ENCODE data around the gene C14orf132.

The C14orf132 gene

GRCh38 chr14:96121660-96122395 lies 82.7 kb downstream of the C14orf132 start:
- DNase-seq = no peak

GRCh38 chr14:96122496-96122895 lies 83.3 kb downstream of the C14orf132 start:
- peak; percentile 95 for DNase-seq

- DNase-seq = no peak
These were observed 86.4 kb downstream of the C14orf132 start for GRCh38 chr14:96125536-96125935.

- DNase-seq = no peak
These were observed 87.2 kb downstream of the C14orf132 start for GRCh38 chr14:96126339-96126782.

GRCh38 chr14:96126783-96127271 lies 87.7 kb downstream of the C14orf132 start:
- DNase-seq = no peak

- DNase-seq = no peak
These were observed 90.1 kb downstream of the C14orf132 start for GRCh38 chr14:96129128-96129736.

GRCh38 chr14:96130391-96130790 lies 91.2 kb downstream of the C14orf132 start:
- DNase-seq = no peak

- DNase-seq = no peak
These were observed 91.7 kb downstream of the C14orf132 start for GRCh38 chr14:96130854-96131253.

- DNase-seq = no peak
These were observed 92.7 kb downstream of the C14orf132 start for GRCh38 chr14:96131836-96132235.

- DNase-seq = no peak
These were observed 95.3 kb downstream of the C14orf132 start for GRCh38 chr14:96134508-96134907.

- DNase-seq = no peak
These were observed 96.1 kb downstream of the C14orf132 start for GRCh38 chr14:96135285-96135684.

- no peak for DNase-seq
These were observed 97.3 kb downstream of the C14orf132 start for GRCh38 chr14:96136371-96137005.

GRCh38 chr14:96138241-96138640 lies 99.1 kb downstream of the C14orf132 start:
- DNase-seq = no peak

- DNase-seq = no peak
These were observed 100.0 kb downstream of the C14orf132 start for GRCh38 chr14:96139169-96139568.

GRCh38 chr14:96139879-96140278 lies 100.7 kb downstream of the C14orf132 start:
- no peak for DNase-seq

- no peak for DNase-seq
These were observed 101.8 kb downstream of the C14orf132 start for GRCh38 chr14:96140952-96141351.

Data from islet precursor cell (in vitro differentiated cells).